Measurements from ENCODE around the gene ANKMY2. TPM values are rescaled to one million over a fixed set of nuclear protein-coding genes. Genes with fewer than 3 reads are reported as not detected.

The ANKMY2 gene
- total RNA-seq, 1 donor from 2014 or later: 10.9 TPM

- H3K36me3 ChIP-seq (ENCODE audit: control insufficient read depth, insufficient read depth, low read length): no peaks in the 10 kb centered on the region
- no peak overlapping the region for H3K4me3 ChIP-seq (ENCODE audit: low read depth, low read length)
- DNase-seq (ENCODE audit: low read depth): no peak
- H3K27me3 ChIP-seq (ENCODE audit: control insufficient read depth, insufficient read depth, low read length): no peaks in the 10 kb centered on the region
- TF ChIP-seq CTCF (IDR thresholded peaks at IDR 0.05; ENCODE audit: insufficient read depth, low read length, poor library complexity, severe bottlenecking): no peak
Observed at GRCh38 chr7:16611711-16612110, 33.8 kb downstream of the ANKMY2 start.

- H3K27me3 ChIP-seq (ENCODE audit: control insufficient read depth, insufficient read depth, low read length): no peaks in the 10 kb centered on the region
- TF ChIP-seq CTCF (IDR thresholded peaks at IDR 0.05; ENCODE audit: insufficient read depth, low read length, poor library complexity, severe bottlenecking): no peak
- no peak for DNase-seq (ENCODE audit: low read depth)
- H3K36me3 ChIP-seq (ENCODE audit: control insufficient read depth, insufficient read depth, low read length): no peaks in the 10 kb centered on the region
- no peak overlapping the region for H3K4me3 ChIP-seq (ENCODE audit: low read depth, low read length)
Observed at GRCh38 chr7:16609842-16610450, 35.6 kb downstream of the ANKMY2 start.

GRCh38 chr7:16606704-16607103 lies 38.9 kb downstream of the ANKMY2 start:
- no peak for DNase-seq (ENCODE audit: low read depth)
- H3K4me3 ChIP-seq (ENCODE audit: low read depth, low read length): no peak overlapping the region
- no peaks in the 10 kb centered on the region for H3K27me3 ChIP-seq (ENCODE audit: control insufficient read depth, insufficient read depth, low read length)
- no peak for TF ChIP-seq CTCF (IDR thresholded peaks at IDR 0.05; ENCODE audit: insufficient read depth, low read length, poor library complexity, severe bottlenecking)
- peaks cover 2% of the 10 kb centered on the region for H3K36me3 ChIP-seq (ENCODE audit: control insufficient read depth, insufficient read depth, low read length)

GRCh38 chr7:16604054-16604453 lies 41.5 kb downstream of the ANKMY2 start:
- H3K27me3 ChIP-seq (ENCODE audit: control insufficient read depth, insufficient read depth, low read length): no peaks in the 10 kb centered on the region

GRCh38 chr7:16603633-16604032 lies 41.9 kb downstream of the ANKMY2 start:
- Histone ChIP-seq H3K36me3 (ENCODE audit: control insufficient read depth, insufficient read depth, low read length) (peaks cover 2% of the 10 kb centered on the region), H3K27me3 (ENCODE audit: control insufficient read depth, insufficient read depth, low read length) (no peaks in the 10 kb centered on the region), H3K4me3 (ENCODE audit: low read depth, low read length) (no peak overlapping the region)
- TF ChIP-seq CTCF (IDR thresholded peaks at IDR 0.05; ENCODE audit: insufficient read depth, low read length, poor library complexity, severe bottlenecking): no peak
- DNase-seq (ENCODE audit: low read depth): no peak

More at GRCh38 chr7:16604054-16604453, 41.5 kb downstream of the ANKMY2 start:
- Histone ChIP-seq H3K4me3 (ENCODE audit: low read depth, low read length) (no peak overlapping the region), H3K36me3 (ENCODE audit: control insufficient read depth, insufficient read depth, low read length) (peaks cover 2% of the 10 kb centered on the region)
- no peak for TF ChIP-seq CTCF (IDR thresholded peaks at IDR 0.05; ENCODE audit: insufficient read depth, low read length, poor library complexity, severe bottlenecking)
- no peak for DNase-seq (ENCODE audit: low read depth)

- H3K4me3 ChIP-seq (ENCODE audit: low read depth, low read length): no peak overlapping the region
- DNase-seq (ENCODE audit: low read depth): no peak
- no peak for TF ChIP-seq CTCF (IDR thresholded peaks at IDR 0.05; ENCODE audit: insufficient read depth, low read length, poor library complexity, severe bottlenecking)
- H3K36me3 ChIP-seq (ENCODE audit: control insufficient read depth, insufficient read depth, low read length): peaks cover 2% of the 10 kb centered on the region
- no peaks in the 10 kb centered on the region for H3K27me3 ChIP-seq (ENCODE audit: control insufficient read depth, insufficient read depth, low read length)
Observed at GRCh38 chr7:16599860-16600259, 45.7 kb downstream of the ANKMY2 start.

Measured in kidney epithelial cell (primary cell).